Tibial artery (tissue), 4 donors: ENCODE measurements around the gene MARCHF7.

Experiments
- DNase-seq, 2 donors: peaks; one replicate each; pipeline ENCODE4 v3.0.0-alpha.2; 2019
- H3K27ac ChIP-seq, 2 donors: fragments of 200-600 bp; sonication (generic) in 1 of 2; 1 replicate in 1 of 2; 2 replicates in 1 of 2; pipeline ENCODE4 v1.5.1; 2018 to 2019; ENCODE audit warnings: mild to moderate bottlenecking in 1 of 2
- H3K27me3 ChIP-seq, 2 donors: fragments of 200-600 bp; sonication (generic) in 1 of 2; one replicate each; pipeline versions ENCODE4 v1.5.1 to v1.6.0; 2016 to 2019
- H3K36me3 ChIP-seq, 3 donors: fragments of 200-600 bp; sonication (generic) in 2 of 3; one replicate each; pipeline ENCODE4 v1.5.1; 2016 to 2019; ENCODE audit warnings: mild to moderate bottlenecking in 2 of 3
- H3K4me1 ChIP-seq, 4 donors: fragments of 200-600 bp; sonication (generic) in 2 of 4; 1 replicate in 3 of 4; 2 replicates in 1 of 4; pipeline ENCODE4 v1.5.1; 2016 to 2019
- H3K4me3 ChIP-seq, 2 donors: fragments of 200-600 bp; sonication (generic) in 1 of 2; 1 replicate in 1 of 2; 2 replicates in 1 of 2; pipeline ENCODE4 v1.5.1; 2018 to 2019; ENCODE audit warnings: mild to moderate bottlenecking in 2 of 2
- H3K9me3 ChIP-seq, 3 donors: fragments of 200-600 bp; sonication (generic) in 1 of 3; one replicate each; pipeline ENCODE4 v1.5.1; 2016 to 2019
- intact Hi-C: fragments of 100-400 bp; cut with DNase I; formaldehyde crosslinking; loops from one replicate; pipeline ENCODE4 v1.15.0; 2023; ENCODE audit warnings: low total_unique reads
- TF ChIP-seq, protein P1 (sequence below), 2 experiments: fragments of 200-600 bp in 1 of 2; fragments of 450-650 bp in 1 of 2; IDR thresholded peaks; one replicate each; pipeline ENCODE4 v1.5.1; 2017 to 2019; ENCODE audit warnings: antibody characterized with exemption in 2 of 2, mild to moderate bottlenecking in 1 of 2, moderate library complexity in 1 of 2

Gene MARCHF7

DNA sequence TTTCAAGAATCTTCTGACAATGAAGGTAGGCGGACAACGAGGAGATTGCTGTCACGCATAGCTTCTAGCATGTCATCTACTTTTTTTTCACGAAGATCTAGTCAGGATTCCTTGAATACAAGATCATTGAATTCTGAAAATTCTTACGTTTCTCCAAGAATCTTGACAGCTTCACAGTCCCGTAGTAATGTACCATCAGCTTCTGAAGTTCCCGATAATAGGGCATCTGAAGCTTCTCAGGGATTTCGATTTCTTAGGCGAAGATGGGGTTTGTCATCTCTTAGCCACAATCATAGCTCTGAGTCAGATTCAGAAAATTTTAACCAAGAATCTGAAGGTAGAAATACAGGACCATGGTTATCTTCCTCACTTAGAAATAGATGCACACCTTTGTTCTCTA, 35.8 kb downstream of the MARCHF7 start:
- H3K27me3 ChIP-seq, result no peaks in the 10 kb centered on the region
- TF ChIP-seq, protein P1, sequence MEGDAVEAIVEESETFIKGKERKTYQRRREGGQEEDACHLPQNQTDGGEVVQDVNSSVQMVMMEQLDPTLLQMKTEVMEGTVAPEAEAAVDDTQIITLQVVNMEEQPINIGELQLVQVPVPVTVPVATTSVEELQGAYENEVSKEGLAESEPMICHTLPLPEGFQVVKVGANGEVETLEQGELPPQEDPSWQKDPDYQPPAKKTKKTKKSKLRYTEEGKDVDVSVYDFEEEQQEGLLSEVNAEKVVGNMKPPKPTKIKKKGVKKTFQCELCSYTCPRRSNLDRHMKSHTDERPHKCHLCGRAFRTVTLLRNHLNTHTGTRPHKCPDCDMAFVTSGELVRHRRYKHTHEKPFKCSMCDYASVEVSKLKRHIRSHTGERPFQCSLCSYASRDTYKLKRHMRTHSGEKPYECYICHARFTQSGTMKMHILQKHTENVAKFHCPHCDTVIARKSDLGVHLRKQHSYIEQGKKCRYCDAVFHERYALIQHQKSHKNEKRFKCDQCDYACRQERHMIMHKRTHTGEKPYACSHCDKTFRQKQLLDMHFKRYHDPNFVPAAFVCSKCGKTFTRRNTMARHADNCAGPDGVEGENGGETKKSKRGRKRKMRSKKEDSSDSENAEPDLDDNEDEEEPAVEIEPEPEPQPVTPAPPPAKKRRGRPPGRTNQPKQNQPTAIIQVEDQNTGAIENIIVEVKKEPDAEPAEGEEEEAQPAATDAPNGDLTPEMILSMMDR (IDR thresholded peaks at IDR 0.05), result no peak
- DNase-seq, result no peak
- H3K9me3 ChIP-seq, result no peaks in the 10 kb centered on the region
- peaks cover 32 to 73% (median 47%) of the 10 kb centered on the region in 3 donors for H3K36me3 ChIP-seq
- H3K4me1 ChIP-seq, result peaks cover 0 to 12% (median 0%) of the 10 kb centered on the region in 4 donors
- H3K4me3 ChIP-seq, result no peak overlapping the region
- intact Hi-C loops, result no loop called here
- no peak overlapping the region for H3K27ac ChIP-seq

DNA sequence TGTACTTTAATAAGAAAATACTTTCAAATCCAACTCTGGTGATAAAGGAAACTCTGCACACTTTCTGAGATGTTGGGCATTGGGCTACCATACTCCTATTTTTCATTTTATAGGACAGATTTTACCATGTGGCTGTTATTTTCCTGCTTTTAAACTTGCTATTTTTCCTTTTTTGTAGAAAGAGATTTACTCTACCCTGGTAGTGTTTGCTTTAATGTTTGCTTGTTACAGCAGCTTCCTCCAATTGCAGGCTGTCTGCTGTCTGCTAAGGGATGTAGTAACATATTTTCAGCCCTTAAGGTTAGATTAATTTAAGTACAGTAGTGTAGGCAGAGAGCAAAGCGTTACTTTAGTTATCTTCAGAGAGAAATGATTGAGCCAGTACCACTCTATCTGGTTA, 38.6 kb downstream of the MARCHF7 start:
- Histone ChIP-seq H3K27ac (no peak overlapping the region), H3K36me3 (peaks cover 39 to 71% (median 54%) of the 10 kb centered on the region in 3 donors), H3K27me3 (no peaks in the 10 kb centered on the region), H3K4me1 (peaks cover 0 to 13% (median 0%) of the 10 kb centered on the region in 4 donors), H3K9me3 (no peaks in the 10 kb centered on the region), H3K4me3 (no peak overlapping the region)
- no peak for DNase-seq
- TF ChIP-seq, protein P1 (IDR thresholded peaks at IDR 0.05), result no peak
- intact Hi-C loops, result no loop called here

DNA sequence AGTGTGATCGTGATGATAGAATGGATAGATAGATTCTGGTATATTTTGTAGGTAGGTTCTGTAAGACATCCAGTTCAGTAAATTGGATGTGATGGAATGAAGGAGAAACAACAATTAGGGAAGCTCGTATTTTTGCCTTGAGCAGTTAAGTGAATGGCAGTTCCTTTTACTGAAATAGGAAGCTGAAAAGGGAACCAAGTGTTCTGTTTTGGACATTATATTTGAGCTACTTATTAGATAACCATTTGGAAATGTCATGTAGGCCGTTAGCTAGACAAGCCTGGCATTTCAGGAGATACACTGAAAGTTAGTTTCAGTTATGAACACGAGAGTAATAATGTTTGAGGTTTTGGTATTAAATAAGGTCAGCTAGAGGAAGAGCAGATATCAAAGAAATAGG, 41.5 kb downstream of the MARCHF7 start:
- Histone ChIP-seq H3K4me3 (no peak overlapping the region), H3K4me1 (peaks cover 0 to 35% (median 8%) of the 10 kb centered on the region in 4 donors), H3K36me3 (peaks cover 37 to 66% (median 43%) of the 10 kb centered on the region in 3 donors), H3K27me3 (no peaks in the 10 kb centered on the region), H3K27ac (no peak overlapping the region), H3K9me3 (no peaks in the 10 kb centered on the region)
- TF ChIP-seq, protein P1 (IDR thresholded peaks at IDR 0.05), result no peak
- intact Hi-C loops, result no loop called here
- no peak for DNase-seq

DNA sequence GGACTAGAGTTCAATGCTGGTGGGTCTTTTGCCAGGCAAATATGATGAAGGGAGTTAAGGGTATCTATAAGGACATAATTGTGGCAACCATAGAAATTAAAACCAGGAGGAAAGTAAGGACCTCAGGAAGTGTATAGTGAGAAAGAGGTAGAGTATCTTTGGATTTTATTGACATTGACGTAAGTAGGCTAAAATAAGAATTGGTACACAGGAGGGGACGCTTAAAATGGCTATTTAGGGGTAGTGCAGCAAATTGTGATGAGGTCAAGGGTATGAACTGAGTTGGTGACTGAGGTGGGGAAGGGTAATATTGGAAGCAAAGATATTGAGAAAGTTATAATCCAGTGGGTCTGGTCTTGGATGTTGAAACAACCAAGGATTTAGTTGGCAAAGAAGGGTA, 42.7 kb downstream of the MARCHF7 start:
- peaks cover 0 to 47% (median 12%) of the 10 kb centered on the region in 4 donors for H3K4me1 ChIP-seq
- no peaks in the 10 kb centered on the region for H3K27me3 ChIP-seq
- DNase-seq, result no peak
- peaks cover 37 to 55% (median 44%) of the 10 kb centered on the region in 3 donors for H3K36me3 ChIP-seq
- no peak overlapping the region for H3K4me3 ChIP-seq
- TF ChIP-seq, protein P1 (IDR thresholded peaks at IDR 0.05), result no peak
- intact Hi-C loops, result no loop called here
- H3K9me3 ChIP-seq, result no peaks in the 10 kb centered on the region
- H3K27ac ChIP-seq, result no peak overlapping the region

DNA sequence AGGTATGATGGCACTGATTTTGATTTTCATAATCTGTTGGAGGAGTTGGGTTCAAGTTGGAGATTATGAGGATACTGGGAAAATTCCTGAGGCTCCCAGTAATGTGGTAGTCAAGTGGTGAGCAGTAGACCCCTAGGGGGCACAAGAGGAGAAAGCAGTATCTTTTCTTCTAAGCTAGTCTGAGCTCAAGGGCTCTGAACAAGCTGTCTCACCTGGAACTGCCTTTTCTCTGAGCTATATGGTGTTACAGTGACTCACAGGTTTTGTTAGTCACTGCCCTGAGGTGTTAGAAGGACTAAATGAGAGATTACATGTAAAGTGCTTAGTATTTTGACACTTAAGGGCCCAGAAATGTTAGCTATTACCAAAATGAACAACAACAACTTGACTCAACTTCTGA, 43.5 kb downstream of the MARCHF7 start:
- no peak for DNase-seq
- H3K27me3 ChIP-seq, result no peaks in the 10 kb centered on the region
- H3K36me3 ChIP-seq, result peaks cover 41 to 57% (median 43%) of the 10 kb centered on the region in 3 donors
- peaks cover 0 to 55% (median 16%) of the 10 kb centered on the region in 4 donors for H3K4me1 ChIP-seq
- H3K27ac ChIP-seq, result no peak overlapping the region
- intact Hi-C loops, result no loop called here
- TF ChIP-seq, protein P1 (IDR thresholded peaks at IDR 0.05), result no peak
- H3K4me3 ChIP-seq, result no peak overlapping the region
- no peaks in the 10 kb centered on the region for H3K9me3 ChIP-seq

DNA sequence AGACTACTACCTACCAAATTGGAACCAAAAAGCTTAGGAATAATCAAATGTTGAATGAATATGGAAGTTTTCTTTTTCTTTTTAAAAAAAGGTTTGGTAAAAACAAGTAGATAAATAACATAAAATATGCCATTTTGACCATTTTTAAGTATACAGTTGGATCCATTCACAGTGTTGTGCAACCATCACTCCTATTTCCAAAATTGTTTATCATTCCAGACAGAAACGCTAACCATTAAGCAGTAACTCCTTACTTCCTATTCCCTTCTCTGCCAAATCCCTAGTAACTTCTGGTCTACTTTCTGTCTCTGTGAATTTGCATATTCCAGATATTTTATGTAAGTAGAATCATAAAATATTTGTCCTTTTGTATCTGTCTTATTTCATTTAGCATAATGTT, 45.9 kb downstream of the MARCHF7 start:
- intact Hi-C loops, result no loop called here
- peaks cover 0 to 71% (median 23%) of the 10 kb centered on the region in 4 donors for H3K4me1 ChIP-seq

More for the DNA sequence above, 45.9 kb downstream of the MARCHF7 start:
- H3K9me3 ChIP-seq, result no peaks in the 10 kb centered on the region
- TF ChIP-seq, protein P1 (IDR thresholded peaks at IDR 0.05), result no peak
- H3K36me3 ChIP-seq, result peaks cover 30 to 51% (median 33%) of the 10 kb centered on the region in 3 donors
- H3K4me3 ChIP-seq, result no peak overlapping the region
- no peak overlapping the region for H3K27ac ChIP-seq
- DNase-seq, result no peak
- no peaks in the 10 kb centered on the region for H3K27me3 ChIP-seq
